SK-N-MC (cell line): ENCODE data around the gene CRISPLD2.

ENCODE experiments used
- DNase-seq: peaks from one replicate; pipeline ENCODE4 v3.0.0-alpha.2; 2011; ENCODE audit warnings: low read depth, low spot score
- H3K27ac ChIP-seq: fragments of 200-600 bp; sonication (generic); 2 replicates; pipeline ENCODE4 v1.5.1; 2016; ENCODE audit warnings: mixed run types
- H3K36me3 ChIP-seq: fragments of 200-600 bp; sonication (generic); 2 replicates; pipeline ENCODE4 v1.6.1; 2017; ENCODE audit warnings: antibody characterized with exemption, low read length, mixed read lengths; ENCODE audit not compliant: insufficient read depth
- H3K4me3 ChIP-seq: fragments of 200-600 bp; sonication (generic); 2 replicates; pipeline ENCODE4 v1.5.1; 2016
- H3K9ac ChIP-seq: fragments of 200-600 bp; sonication (generic); 2 replicates; pipeline ENCODE4 v1.8.0; 2017; ENCODE audit warnings: mixed run types, mixed read lengths; ENCODE audit not compliant: insufficient read length
- H3K9me3 ChIP-seq: fragments of 200-600 bp; sonication (generic); 2 replicates; pipeline ENCODE4 v1.6.1; 2017; ENCODE audit warnings: low read depth, mild to moderate bottlenecking, antibody characterized with exemption, low read length, moderate library complexity, mixed read lengths
- EZH2 ChIP-seq: fragments of 200-600 bp; sonication (generic); IDR thresholded peaks from one replicate; pipeline ENCODE4 v1.6.1; 2017; ENCODE audit warnings: antibody characterized with exemption
- FOXP2 ChIP-seq: optimal IDR thresholded peaks from 2 replicates; pipeline ENCODE3; 2011; ENCODE audit warnings: mild to moderate bottlenecking, moderate library complexity; ENCODE audit not compliant: insufficient read depth; ENCODE audit errors: extremely low read length, control extremely low read depth
- POLR2AphosphoS5 ChIP-seq: IDR thresholded peaks from 2 replicates; pipeline ENCODE4 v1.6.1; 2012; ENCODE audit warnings: mild to moderate bottlenecking, low read depth, low read length, borderline replicate concordance

CRISPLD2 gene

DNA sequence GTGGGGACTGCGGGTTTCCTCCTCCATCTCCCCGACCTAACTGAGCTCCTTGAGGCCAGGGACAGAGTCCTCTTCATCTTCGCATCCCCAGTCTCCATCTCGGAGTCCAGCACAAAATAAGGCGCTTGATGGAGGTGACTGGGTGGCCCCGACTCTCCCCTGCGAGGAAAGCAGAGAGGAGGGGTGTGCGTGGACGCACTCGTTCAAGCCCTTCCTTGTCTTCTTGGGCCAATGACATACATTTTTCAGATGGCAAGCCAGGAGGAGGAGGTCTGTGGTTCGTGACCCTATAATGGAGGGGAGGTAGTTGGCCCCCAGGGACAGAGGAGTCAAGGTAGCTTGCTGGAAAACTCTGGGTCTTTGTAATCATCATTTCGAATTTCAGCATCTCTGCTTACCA lies 17.2 kb downstream of the CRISPLD2 start:
- TF ChIP-seq POLR2AphosphoS5 (no peak), FOXP2 (no peak), EZH2 (no peak)
- Histone ChIP-seq H3K9me3 (no peaks in the 10 kb centered on the region), H3K4me3 (no peak overlapping the region), H3K36me3 (no peaks in the 10 kb centered on the region), H3K27ac (no peak overlapping the region), H3K9ac (no peak overlapping the region)
- DNase-seq = no peak

DNA sequence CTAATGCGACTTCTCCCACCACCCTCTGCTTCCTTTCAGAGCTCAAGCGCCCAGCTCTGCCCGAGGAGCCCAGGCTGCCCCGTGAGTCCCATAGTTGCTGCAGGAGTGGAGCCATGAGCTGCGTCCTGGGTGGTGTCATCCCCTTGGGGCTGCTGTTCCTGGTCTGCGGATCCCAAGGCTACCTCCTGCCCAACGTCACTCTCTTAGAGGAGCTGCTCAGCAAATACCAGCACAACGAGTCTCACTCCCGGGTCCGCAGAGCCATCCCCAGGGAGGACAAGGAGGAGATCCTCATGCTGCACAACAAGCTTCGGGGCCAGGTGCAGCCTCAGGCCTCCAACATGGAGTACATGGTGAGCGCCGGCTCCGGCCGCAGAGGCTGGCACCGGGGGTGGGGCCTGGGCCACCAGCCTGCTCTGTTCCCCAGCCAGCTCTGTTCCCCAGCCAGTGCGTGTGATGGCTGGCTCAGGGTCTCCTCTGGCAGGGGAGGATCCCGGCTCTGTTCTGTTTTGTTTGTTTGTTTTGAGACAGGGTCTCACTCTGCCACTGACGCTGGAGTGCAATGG lies 18.7 kb downstream of the CRISPLD2 start:
- no peak overlapping the region for H3K4me3 ChIP-seq
- TF ChIP-seq FOXP2 = no peak
- H3K9ac ChIP-seq = no peak overlapping the region

DNA sequence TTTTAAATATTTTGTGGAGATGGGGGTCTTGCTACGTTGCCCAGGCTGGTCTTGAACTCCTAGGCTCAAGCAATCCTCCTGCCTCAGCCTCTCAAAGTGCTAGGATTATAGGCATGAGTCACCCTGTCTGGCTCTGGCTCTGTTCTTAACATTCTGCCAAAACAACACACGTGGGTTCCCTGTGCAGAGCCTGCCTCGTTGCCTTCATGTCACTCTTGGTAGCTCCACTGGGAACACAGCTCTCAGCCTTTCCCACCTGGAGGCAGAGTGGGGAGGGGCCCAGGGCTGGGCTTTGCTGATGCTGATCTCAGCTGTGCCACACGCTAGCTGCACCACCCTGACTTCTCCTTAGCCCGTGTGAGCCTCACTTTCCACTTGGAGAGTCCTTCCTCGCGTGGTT lies 19.3 kb downstream of the CRISPLD2 start:
- Histone ChIP-seq H3K4me3 (no peak overlapping the region), H3K9ac (no peak overlapping the region), H3K27ac (no peak overlapping the region), H3K9me3 (no peaks in the 10 kb centered on the region), H3K36me3 (no peaks in the 10 kb centered on the region)
- TF ChIP-seq POLR2AphosphoS5 (no peak), EZH2 (no peak), FOXP2 (no peak)
- no peak for DNase-seq

More for the DNA sequence above, 18.7 kb downstream of the CRISPLD2 start:
- Histone ChIP-seq H3K36me3 (no peaks in the 10 kb centered on the region), H3K9me3 (no peaks in the 10 kb centered on the region), H3K27ac (no peak overlapping the region)
- no peak for DNase-seq

DNA sequence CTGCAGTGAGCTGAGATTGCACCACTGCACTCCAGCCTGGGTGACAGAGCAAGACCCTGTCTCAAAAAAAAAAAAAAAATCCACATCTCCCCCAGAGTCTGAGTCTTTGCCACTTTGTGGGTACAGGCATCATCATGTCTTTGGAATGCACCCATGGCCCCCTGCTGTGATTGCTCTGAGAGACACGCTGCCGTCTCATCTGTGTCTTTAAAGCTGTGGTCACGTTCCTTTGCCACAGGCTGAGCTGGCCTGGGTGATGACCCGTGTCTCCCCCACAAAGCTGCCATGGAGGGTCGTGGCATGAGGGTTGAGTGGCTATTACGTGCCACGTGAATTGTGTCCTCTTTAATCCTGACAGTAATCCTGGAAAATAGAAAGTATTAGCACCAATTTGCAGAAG lies 20.2 kb downstream of the CRISPLD2 start:
- Histone ChIP-seq H3K36me3 (no peaks in the 10 kb centered on the region), H3K27ac (no peak overlapping the region), H3K4me3 (no peak overlapping the region), H3K9me3 (no peaks in the 10 kb centered on the region), H3K9ac (no peak overlapping the region)
- TF ChIP-seq FOXP2 (no peak), EZH2 (no peak), POLR2AphosphoS5 (no peak)
- DNase-seq = no peak

DNA sequence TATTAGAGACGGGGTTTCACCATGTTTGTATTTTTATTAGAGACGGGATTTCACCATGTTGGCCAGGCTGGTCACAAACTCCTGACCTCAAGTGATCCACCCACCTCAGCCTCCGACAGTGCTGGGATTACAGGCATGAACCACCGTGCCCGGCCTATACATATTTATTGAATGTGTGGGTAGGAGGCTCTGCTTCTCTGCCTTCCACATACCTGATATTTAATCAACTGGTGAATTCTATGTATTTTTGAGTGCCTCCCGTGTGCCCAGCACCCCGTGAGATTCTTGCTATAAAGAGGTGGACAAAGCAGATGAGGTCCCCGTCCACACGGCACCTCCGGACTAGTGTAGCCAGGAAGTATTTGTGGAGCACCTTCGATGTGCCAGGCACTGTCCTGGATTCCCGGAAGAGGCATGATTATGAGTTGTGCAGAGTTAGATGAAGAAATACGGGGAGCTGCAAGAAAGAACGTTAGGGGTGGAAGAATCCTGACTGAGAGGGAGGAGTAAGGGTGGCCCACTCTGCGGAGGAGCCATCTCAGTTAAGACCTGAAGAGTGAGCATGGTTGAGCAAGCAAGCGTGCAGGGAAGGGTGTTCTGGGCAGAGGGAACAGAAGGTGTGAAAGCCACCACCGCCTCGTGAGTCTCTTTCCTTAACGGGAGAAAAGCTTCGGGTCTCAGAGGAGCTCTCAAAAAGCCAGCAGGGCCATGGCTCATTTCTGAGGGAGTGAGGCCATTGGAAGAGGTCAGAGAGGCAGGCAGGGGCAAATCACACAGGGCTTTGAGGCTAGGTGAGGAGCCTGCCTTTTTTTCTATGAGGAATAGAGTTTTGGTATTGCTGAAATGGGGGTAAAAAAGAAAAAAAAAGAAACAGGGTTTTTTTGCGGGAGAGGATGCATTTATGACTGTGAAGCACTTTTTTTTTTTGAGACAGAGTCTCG lies 21.2 kb downstream of the CRISPLD2 start:
- no peak overlapping the region for H3K27ac ChIP-seq
- H3K9me3 ChIP-seq = no peaks in the 10 kb centered on the region
- H3K4me3 ChIP-seq = no peak overlapping the region
- no peaks in the 10 kb centered on the region for H3K36me3 ChIP-seq
- TF ChIP-seq EZH2 (no peak), POLR2AphosphoS5 (no peak), FOXP2 (no peak)
- H3K9ac ChIP-seq = no peak overlapping the region
- no peak for DNase-seq

DNA sequence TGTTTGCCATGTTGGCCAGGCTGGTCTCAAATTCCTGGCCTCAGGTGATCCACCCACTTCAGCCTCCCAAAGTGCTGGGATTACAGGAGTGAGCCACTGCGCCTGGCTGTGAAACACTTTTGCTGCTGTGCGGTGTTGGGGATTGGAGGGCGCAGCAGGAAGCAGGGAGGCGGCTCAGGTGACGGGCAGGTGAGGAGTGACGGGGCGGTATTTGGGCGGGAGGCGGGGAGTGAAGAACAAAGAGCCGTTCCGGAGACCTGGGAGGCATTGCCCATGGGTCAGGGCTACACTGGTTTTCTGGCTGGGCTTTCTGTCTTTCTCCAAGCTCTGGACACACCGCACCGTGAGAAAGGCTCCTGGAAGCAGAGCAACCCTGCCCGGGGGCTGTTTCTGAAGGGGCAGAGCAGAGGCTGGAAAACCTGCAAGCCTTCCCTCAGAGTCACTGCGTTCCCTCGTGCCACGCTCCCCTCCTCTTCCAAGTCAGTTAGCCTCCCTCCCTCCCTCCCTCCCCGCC lies 22.1 kb downstream of the CRISPLD2 start:
- Histone ChIP-seq H3K27ac (no peak overlapping the region), H3K4me3 (no peak overlapping the region), H3K9ac (no peak overlapping the region), H3K36me3 (no peaks in the 10 kb centered on the region), H3K9me3 (no peaks in the 10 kb centered on the region)
- DNase-seq = no peak
- TF ChIP-seq POLR2AphosphoS5 (no peak), FOXP2 (no peak), EZH2 (no peak)

DNA sequence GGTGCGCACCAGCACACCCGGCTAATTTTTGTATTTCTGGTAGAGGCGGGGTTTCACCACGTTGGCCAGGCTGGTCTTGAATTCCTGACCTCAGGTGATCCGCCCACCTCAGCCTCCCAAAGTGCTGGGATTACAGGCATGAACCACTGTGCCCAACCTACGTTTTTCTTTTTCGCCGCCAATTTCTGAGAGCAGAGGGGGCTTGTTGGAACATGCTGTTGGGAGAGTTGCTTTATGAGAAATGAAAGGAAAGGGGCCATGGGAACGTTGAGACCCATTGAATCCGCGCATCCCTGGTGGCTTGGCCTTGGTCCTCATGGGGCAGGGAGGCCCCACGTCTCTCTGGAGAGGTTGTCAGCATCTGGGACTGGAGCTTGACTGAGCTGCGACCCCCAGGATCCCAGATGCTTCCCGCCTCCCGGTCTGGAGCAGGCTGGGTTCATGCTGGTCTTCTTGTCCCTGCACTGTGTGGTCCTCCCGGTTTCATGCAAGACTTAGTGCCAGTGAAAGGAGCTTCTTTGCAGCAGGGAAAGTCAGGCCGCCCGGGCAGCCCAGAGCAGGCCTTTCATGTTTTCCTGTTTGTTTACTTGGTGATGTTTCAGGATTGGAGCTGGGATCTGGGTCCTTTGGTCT lies 22.8 kb downstream of the CRISPLD2 start:
- H3K9me3 ChIP-seq = no peaks in the 10 kb centered on the region
- no peak overlapping the region for H3K27ac ChIP-seq
- H3K9ac ChIP-seq = no peak overlapping the region
- DNase-seq = no peak
- H3K36me3 ChIP-seq = no peaks in the 10 kb centered on the region
- no peak overlapping the region for H3K4me3 ChIP-seq
- TF ChIP-seq FOXP2 (no peak), POLR2AphosphoS5 (no peak), EZH2 (no peak)

DNA sequence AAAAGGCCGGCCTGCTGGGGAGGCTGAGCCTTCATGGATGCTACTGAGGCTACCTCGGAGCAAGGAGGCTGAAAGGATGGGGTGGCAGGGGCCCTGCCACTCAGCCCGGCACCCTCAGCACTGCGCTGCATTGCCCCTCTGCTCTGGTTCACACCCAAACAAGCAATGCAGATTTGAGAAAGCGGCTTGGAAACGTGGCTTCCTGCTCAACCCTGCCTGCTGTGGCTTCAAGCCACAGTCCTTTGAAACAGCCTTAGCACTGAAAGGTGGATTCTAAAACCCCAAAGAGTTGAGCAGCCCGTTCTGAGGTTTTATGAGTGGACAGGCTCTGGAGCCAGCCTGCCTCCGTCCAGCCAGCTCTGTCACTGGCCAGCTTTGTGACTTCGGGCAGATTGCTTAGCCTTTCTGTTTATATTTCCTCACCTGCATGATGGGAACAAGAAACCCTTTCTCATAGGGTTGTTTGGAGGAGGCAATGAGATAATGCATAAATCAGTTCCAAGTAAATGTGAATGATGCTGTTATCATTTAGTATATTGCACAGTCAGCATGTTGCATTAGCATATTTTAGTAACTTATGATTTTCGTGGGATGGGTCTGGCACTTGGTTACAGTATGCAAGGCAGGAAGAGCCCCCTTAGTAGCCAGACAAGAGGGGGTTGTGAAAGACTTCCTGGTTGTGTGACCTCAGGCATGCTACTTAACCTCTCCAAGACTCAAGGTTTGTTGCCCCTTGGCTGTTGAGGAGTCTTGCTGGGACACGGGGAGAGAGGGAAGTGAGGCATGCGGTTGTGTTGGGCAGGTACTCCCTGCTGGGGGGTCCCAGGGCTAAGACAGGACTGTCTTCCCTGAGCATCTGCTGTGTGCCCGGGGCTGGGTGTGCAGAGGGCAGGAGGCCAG lies 23.6 kb downstream of the CRISPLD2 start:
- no peak overlapping the region for H3K27ac ChIP-seq

More for the DNA sequence above, 23.6 kb downstream of the CRISPLD2 start:
- no peak overlapping the region for H3K9ac ChIP-seq
- no peak for DNase-seq
- no peaks in the 10 kb centered on the region for H3K9me3 ChIP-seq
- no peaks in the 10 kb centered on the region for H3K36me3 ChIP-seq
- H3K4me3 ChIP-seq = no peak overlapping the region
- TF ChIP-seq EZH2 (no peak), POLR2AphosphoS5 (no peak), FOXP2 (no peak)
